ENCODE data around the gene TTYH2. TPM values are rescaled to one million over a fixed set of nuclear protein-coding genes. Genes with fewer than 3 reads are reported as not detected.
A peak's percentile ranks its signal among the peaks of the same experiment; 100 is the strongest.

TTYH2 gene
- total and polyA plus RNA-seq, 2 experiments from 2014 or later, result 1.4 to 3.9 TPM

- no peak for TF ChIP-seq ZNF462 (CRISPR knock-in tag; IDR thresholded peaks at IDR 0.05)
Measured at GRCh38 chr17:74244548-74244947, 31.2 kb downstream of the TTYH2 start (continued).

GRCh38 chr17:74245145-74245831, 31.9 kb downstream of the TTYH2 start:
- peaks cover 29% of the 10 kb centered on the region for H3K4me1 Mint-ChIP-seq

More at GRCh38 chr17:74245145-74245831, 31.9 kb downstream of the TTYH2 start:
- Histone ChIP-seq H3K27me3 (ENCODE audit: insufficient read depth) (no peaks in the 10 kb centered on the region), H4K20me1 (replicated peaks; ENCODE audit: insufficient read depth) (no peaks in the 10 kb centered on the region), H3K36me3 (ENCODE audit: insufficient read depth) (no peaks in the 10 kb centered on the region), H3K27ac (ENCODE audit: low read depth) (0 out of 2 replicates have a peak overlapping the region, but pooled peaks have one; percentile 55), H3K4me2 (peak overlapping the region; percentile 55; the same call in 1 of the 2 replicates), H3K4me1 (ENCODE audit: insufficient read depth) (peaks cover 11% of the 10 kb centered on the region), H3K9me2 (ENCODE audit: insufficient read depth) (no peaks in the 10 kb centered on the region), H3K4me3 (peak overlapping the region; percentile 35; the same call in 1 of the 2 replicates), H3K79me2 (replicated peaks; ENCODE audit: insufficient read depth) (no peaks in the 10 kb centered on the region), H3F3A (replicated peaks; ENCODE audit: low read depth) (0 out of 2 replicates have a peak, but pooled peaks cover 4% of the 10 kb centered on the region), H2AFZ (peak overlapping the region; percentile 89; the same call in 1 of the 2 replicates)
- TF ChIP-seq, protein P1, sequence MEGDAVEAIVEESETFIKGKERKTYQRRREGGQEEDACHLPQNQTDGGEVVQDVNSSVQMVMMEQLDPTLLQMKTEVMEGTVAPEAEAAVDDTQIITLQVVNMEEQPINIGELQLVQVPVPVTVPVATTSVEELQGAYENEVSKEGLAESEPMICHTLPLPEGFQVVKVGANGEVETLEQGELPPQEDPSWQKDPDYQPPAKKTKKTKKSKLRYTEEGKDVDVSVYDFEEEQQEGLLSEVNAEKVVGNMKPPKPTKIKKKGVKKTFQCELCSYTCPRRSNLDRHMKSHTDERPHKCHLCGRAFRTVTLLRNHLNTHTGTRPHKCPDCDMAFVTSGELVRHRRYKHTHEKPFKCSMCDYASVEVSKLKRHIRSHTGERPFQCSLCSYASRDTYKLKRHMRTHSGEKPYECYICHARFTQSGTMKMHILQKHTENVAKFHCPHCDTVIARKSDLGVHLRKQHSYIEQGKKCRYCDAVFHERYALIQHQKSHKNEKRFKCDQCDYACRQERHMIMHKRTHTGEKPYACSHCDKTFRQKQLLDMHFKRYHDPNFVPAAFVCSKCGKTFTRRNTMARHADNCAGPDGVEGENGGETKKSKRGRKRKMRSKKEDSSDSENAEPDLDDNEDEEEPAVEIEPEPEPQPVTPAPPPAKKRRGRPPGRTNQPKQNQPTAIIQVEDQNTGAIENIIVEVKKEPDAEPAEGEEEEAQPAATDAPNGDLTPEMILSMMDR (conservative IDR thresholded peaks at IDR 0.05; ENCODE audit: low read depth in 2 of 2), result 0 out of 4 replicates have a peak, but pooled peaks of 1 of the 2 experiments have one; percentile 6
- no peak for TF ChIP-seq ZNF462 (CRISPR knock-in tag; IDR thresholded peaks at IDR 0.05)
- Mint-ChIP-seq H3K9me3 (peaks cover 22% of the 10 kb centered on the region), H3K27ac (no peak overlapping the region), H3K36me3 (ENCODE audit: low read depth) (peaks cover 14% of the 10 kb centered on the region), H3K27me3 (ENCODE audit: insufficient read depth, low read depth, poor library complexity) (peaks cover 26% of the 10 kb centered on the region), H3K4me3 (peak overlapping the region; percentile 46; the same call in 2 of the 3 replicates)
- peak; percentile 84 for DNase-seq (ENCODE audit: low spot score)
- ATAC-seq, result peak; percentile 86
